SJCRH30 (cell line): Measurements from ENCODE around the gene ITLN2. TPM values are rescaled to one million over a fixed set of nuclear protein-coding genes. Genes with fewer than 3 reads are reported as not detected.
"Not testable (repeated sequence)": the region's sequence is repeated elsewhere in the genome, so short reads cannot be mapped to it uniquely, and the experiment has no call there.

Source experiments
- DNase-seq, 2 experiments: peaks; one replicate each; pipeline ENCODE4 v3.0.0-alpha.2; 2015 to 2020
- H3K27ac ChIP-seq: fragments of 250-450 bp; sonication (Bioruptor Pico); 2 replicates; pipeline ENCODE4 v1.5.1; 2020; ENCODE audit warnings: mild to moderate bottlenecking, moderate library complexity
- H3K27me3 ChIP-seq: fragments of 250-450 bp; sonication (Bioruptor Pico); 2 replicates; pipeline ENCODE4 v1.5.1; 2020; ENCODE audit warnings: mild to moderate bottlenecking, moderate library complexity
- H3K36me3 ChIP-seq: fragments of 250-450 bp; sonication (Bioruptor Pico); 2 replicates; pipeline ENCODE4 v1.5.1; 2020; ENCODE audit warnings: mild to moderate bottlenecking, moderate library complexity
- H3K4me1 ChIP-seq: fragments of 250-450 bp; sonication (Bioruptor Pico); 2 replicates; pipeline ENCODE4 v1.5.1; 2020; ENCODE audit warnings: mild to moderate bottlenecking, moderate library complexity
- H3K4me3 ChIP-seq: fragments of 250-450 bp; sonication (Bioruptor Pico); 2 replicates; pipeline ENCODE4 v1.5.1; 2020; ENCODE audit warnings: mild to moderate bottlenecking, moderate library complexity
- H3K9me3 ChIP-seq: fragments of 250-450 bp; sonication (Bioruptor Pico); replicated peaks from 2 replicates; pipeline ENCODE4 v1.5.1; 2020; ENCODE audit warnings: mild to moderate bottlenecking, moderate library complexity
- total RNA-seq: library from RNA; depleted of rRNA; stranded (reverse); fragments of >200 nt; shearing (Covaris generic); gene quantifications from 2 replicates; pipeline ENCODE4 v1.2.3, GENCODE V29; 2014

ITLN2 gene
- total RNA-seq, 1 experiment from 2014 or later = not detected

DNA sequence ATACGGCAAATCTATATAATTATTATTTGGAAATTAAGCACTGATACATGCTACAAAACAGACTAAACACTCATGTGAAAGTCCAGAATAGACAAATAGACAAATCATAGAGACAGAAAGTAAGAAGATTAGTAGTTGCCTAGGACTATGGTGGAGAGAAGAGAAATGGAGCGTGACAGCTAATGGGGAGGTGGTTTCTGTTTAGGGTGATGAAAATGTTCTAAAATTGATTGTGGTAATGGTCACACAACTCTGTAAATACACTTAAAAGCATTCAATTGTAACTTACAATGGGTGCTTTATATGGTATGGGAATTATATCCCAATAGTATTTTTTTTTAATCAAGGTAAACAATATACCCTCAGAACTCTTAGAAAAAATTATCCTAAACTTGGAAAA lies 20.4 kb upstream of the ITLN2 start:
- no peaks in the 10 kb centered on the region for H3K27me3 ChIP-seq
- no peaks in the 10 kb centered on the region for H3K4me1 ChIP-seq
- no peak for DNase-seq
- no peak overlapping the region for H3K4me3 ChIP-seq
- no peaks in the 10 kb centered on the region for H3K36me3 ChIP-seq
- no peaks in the 10 kb centered on the region for H3K9me3 ChIP-seq
- no peak overlapping the region for H3K27ac ChIP-seq

DNA sequence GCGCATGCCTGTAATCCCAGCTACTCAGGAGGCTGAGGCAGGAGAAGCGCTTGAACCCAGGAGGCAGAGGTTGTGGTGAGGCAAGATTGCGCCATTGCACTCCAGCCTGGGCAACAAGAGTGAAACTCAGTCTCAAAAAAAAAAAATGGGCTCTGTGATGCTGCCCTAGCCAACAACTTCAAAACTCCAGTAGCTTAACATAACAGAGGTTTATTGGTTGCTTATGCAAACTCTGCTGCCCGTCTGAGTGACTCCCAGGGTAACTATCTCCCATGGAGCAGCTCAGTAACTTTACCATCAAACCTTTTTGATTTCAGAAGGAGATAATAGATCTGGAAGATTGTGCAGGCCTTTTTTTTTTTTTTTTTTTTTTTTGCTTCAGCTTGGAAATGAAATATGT lies 18.9 kb upstream of the ITLN2 start:
- Histone ChIP-seq H3K36me3 (no peaks in the 10 kb centered on the region), H3K27ac (no peak overlapping the region), H3K27me3 (no peaks in the 10 kb centered on the region), H3K4me3 (no peak overlapping the region), H3K9me3 (no peaks in the 10 kb centered on the region), H3K4me1 (no peaks in the 10 kb centered on the region)
- DNase-seq = no peak

DNA sequence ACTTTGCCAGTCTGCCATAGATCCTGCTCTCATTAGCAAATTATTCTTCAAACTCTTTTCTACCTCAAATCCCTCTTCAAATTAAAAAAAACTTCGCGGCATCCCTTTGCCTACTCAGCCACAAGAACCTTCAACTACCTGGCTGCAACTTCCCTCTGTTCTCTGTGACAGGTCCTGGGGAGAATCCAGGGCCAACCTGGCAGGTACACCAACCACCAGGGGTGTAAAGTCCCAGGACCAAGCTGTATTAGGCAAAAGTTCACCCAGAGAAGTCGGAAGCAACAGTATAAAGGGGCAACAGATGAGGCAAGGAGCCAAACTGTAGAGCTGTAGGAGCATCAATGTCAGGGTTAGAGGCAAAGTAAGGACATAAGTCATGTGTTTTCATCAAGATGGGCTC lies 18.3 kb upstream of the ITLN2 start:
- Histone ChIP-seq H3K4me1 (no peaks in the 10 kb centered on the region), H3K4me3 (no peak overlapping the region), H3K9me3 (no peaks in the 10 kb centered on the region), H3K27ac (no peak overlapping the region), H3K27me3 (no peaks in the 10 kb centered on the region), H3K36me3 (no peaks in the 10 kb centered on the region)
- DNase-seq = no peak

DNA sequence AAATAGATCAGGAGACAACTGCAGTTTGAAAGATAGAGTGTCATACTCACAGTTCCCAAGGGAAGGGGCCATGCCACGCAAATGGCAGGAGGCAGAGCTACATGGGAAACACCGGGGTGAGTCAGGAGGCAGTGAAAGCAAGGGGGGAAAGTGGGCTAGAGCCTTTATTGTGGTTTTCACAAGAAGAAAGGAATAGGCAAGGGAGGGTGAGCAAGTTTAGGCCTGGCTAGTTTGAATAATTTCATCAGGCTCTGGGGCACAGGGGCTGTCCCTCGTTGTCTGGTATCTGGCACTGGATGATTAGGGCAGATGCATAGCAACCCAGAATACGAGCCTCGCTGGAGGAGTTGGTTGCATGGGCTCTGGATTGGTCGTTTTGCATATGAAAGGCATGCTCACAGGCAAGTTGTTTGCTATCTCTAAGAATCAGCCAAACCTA lies 17.0 kb upstream of the ITLN2 start:
- no peak overlapping the region for H3K27ac ChIP-seq
- no peaks in the 10 kb centered on the region for H3K27me3 ChIP-seq
- no peaks in the 10 kb centered on the region for H3K4me1 ChIP-seq
- DNase-seq = no peak
- no peaks in the 10 kb centered on the region for H3K36me3 ChIP-seq
- H3K4me3 ChIP-seq = no peak overlapping the region
- H3K9me3 ChIP-seq = no peaks in the 10 kb centered on the region

DNA sequence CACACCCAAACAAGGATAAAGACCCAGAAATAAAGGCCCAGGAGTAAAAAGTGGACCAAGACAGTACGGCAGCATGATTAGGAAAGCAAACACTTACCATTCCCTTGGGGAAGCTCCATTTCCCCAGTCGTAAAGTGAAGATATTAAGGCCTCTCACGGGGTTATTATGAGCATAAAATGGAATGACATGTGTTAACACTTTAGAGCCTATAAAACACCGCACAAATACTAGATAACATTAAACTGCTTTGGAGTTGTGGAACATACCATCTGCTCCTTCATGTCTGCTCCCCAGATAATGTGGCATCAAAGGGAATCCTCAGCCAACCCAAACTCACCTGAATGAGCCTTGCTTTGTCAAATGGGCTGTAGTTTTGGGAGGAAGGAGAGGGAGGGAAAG lies 8.9 kb upstream of the ITLN2 start:
- DNase-seq = no peak
- no peaks in the 10 kb centered on the region for H3K4me1 ChIP-seq
- H3K9me3 ChIP-seq = no peaks in the 10 kb centered on the region
- H3K27ac ChIP-seq = no peak overlapping the region
- no peak overlapping the region for H3K4me3 ChIP-seq
- no peaks in the 10 kb centered on the region for H3K27me3 ChIP-seq
- no peaks in the 10 kb centered on the region for H3K36me3 ChIP-seq

DNA sequence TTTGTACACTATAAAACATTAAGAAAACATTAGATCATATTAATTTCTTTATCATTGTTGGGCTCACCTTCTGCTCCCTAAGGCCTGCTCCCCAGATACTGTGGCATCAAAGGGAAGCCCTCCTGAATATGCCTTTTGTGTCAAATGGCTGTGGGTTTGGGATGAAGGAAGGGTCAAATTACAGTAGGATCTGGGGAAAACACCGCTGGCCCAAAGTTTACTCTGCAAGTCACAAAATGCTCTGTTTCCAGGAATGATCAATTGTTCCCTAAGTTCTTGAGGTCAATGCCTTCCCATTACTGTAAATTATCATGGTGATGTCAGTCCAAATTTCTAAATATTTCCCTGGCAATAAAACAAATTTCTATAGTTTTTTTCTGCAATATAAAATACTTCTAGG lies 6.8 kb upstream of the ITLN2 start:
- Histone ChIP-seq H3K9me3 (no peaks in the 10 kb centered on the region), H3K4me1 (no peaks in the 10 kb centered on the region), H3K4me3 (no peak overlapping the region), H3K27me3 (no peaks in the 10 kb centered on the region), H3K27ac (no peak overlapping the region), H3K36me3 (no peaks in the 10 kb centered on the region)
- DNase-seq = no peak

DNA sequence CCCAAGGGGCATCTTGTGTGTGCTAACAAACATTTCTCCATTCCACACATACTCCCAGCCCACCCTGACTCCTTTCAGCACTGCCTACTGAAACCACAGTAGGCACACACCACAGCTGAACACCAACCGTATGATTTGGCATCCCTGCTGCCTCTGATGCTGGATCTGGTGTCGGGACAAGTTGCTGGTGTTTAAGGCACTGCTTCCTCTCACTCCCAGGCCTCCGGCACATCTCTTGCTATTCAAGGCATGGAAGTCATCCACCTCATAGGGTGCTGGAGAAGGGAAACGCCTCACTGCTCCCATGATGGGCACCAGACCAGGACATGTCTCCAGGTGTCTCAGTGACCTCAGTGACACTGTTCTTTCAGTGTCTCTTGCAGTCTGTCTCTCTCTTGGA lies 2.4 kb upstream of the ITLN2 start:
- DNase-seq = peak in 1 of 2 experiments; percentile 7
- Histone ChIP-seq H3K27ac (no peak overlapping the region), H3K27me3 (no peaks in the 10 kb centered on the region), H3K4me1 (no peaks in the 10 kb centered on the region), H3K9me3 (no peaks in the 10 kb centered on the region), H3K36me3 (no peaks in the 10 kb centered on the region), H3K4me3 (no peak overlapping the region)

DNA sequence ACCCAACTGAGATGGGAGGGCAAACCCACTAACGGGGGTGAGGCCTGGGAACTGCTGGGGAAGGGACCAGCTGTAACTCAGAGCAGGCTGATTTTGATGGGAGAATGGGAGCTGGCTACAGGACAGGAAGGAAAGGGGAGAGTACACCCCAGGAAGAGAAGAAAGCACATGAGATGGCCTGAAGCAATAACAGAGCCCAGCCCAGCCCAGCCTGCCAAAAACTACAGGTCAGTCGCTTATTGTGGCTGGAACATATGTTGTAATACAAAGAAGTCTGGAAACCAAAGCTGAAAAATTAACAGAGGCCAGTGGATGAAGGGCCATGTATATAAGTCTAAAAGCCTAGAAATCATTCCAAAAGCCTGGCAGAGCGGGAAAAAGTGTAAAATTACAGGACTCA lies 1.6 kb downstream of the ITLN2 start:
- no peaks in the 10 kb centered on the region for H3K27me3 ChIP-seq
- no peak overlapping the region for H3K27ac ChIP-seq
- H3K36me3 ChIP-seq = no peaks in the 10 kb centered on the region
- DNase-seq = no peak
- H3K9me3 ChIP-seq = no peaks in the 10 kb centered on the region
- H3K4me3 ChIP-seq = no peak overlapping the region
- H3K4me1 ChIP-seq = no peaks in the 10 kb centered on the region

DNA sequence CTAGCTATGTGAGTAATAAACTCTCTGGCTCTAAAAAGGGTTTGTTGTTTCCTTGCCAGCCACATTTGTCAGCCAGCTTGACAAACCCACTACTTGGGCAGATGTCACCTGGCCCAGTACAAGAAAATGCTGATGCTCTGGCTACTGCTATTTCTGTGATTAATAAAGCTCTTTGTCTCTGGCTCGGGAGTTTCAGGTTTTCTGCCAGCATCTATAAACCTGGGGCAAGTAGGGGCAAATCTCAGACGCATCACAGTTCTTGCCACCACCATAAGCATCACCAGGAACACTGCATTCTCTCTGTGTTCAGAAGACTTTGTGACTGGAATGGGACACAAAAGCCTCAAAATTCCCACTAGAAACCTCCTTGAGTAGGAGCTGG lies 2.5 kb downstream of the ITLN2 start:
- no peaks in the 10 kb centered on the region for H3K27me3 ChIP-seq
- H3K27ac ChIP-seq = no peak overlapping the region
- H3K9me3 ChIP-seq = no peaks in the 10 kb centered on the region
- no peak overlapping the region for H3K4me3 ChIP-seq
- no peaks in the 10 kb centered on the region for H3K4me1 ChIP-seq
- no peaks in the 10 kb centered on the region for H3K36me3 ChIP-seq
- no peak for DNase-seq

DNA sequence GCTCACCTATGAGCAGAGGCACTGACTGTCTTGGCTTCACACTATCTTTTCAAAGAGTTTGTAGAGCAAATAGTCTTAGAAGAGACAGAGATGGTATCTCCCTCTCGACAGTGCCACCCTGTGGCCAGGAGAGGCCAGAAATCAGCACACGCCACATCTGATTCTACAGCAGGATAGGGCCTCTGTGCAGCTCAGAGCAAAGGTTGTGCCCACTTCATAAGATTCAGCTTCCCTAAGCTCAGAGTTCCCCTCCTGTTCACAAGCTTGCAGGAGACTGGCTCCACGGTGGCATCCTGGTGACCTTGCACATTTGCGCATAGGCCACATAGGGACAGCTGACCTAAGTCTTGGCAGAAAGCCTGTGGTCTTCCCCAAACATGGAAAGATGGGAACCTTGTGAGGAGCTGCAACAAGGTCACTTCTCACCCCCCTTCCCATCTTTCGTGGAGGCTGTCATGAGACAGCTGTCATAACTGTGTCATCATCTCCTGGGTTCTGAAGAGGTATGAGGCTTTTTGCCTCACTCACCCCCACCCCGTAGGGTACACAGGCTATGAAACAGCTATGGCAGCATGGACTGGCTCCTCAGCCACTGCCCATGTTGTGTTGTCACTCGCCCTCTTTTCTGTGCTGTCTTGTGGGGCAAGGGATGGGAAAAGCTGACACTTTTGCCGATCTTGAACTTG lies 3.0 kb downstream of the ITLN2 start:
- no peaks in the 10 kb centered on the region for H3K4me1 ChIP-seq
- H3K9me3 ChIP-seq = no peaks in the 10 kb centered on the region
- no peaks in the 10 kb centered on the region for H3K36me3 ChIP-seq
- H3K4me3 ChIP-seq = no peak overlapping the region
- no peaks in the 10 kb centered on the region for H3K27me3 ChIP-seq
- H3K27ac ChIP-seq = no peak overlapping the region
- peak; percentile 14 to 58 for DNase-seq

DNA sequence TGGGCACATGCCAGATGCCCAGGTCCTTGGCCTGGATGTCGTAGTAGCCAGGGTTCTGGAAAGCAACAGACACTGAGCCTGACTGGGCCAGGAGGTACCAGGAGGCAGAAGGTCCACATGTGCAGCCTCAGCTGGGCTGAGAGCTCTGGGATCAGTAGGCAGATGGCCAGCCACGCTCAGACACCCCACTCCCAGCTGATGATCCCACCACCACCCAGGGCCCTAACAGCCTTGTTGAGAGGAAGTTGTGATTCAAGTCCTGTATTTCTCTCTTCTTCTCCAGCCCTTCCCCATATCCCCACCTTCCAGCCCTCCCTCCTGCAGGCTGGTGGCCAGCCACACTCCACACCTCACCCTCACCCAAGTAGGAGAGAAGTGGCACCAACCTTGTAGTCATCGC lies 4.0 kb downstream of the ITLN2 start:
- H3K9me3 ChIP-seq = no peaks in the 10 kb centered on the region
- no peaks in the 10 kb centered on the region for H3K27me3 ChIP-seq
- H3K4me1 ChIP-seq = no peaks in the 10 kb centered on the region
- H3K27ac ChIP-seq = no peak overlapping the region
- H3K36me3 ChIP-seq = no peaks in the 10 kb centered on the region
- no peak overlapping the region for H3K4me3 ChIP-seq
- no peak for DNase-seq

DNA sequence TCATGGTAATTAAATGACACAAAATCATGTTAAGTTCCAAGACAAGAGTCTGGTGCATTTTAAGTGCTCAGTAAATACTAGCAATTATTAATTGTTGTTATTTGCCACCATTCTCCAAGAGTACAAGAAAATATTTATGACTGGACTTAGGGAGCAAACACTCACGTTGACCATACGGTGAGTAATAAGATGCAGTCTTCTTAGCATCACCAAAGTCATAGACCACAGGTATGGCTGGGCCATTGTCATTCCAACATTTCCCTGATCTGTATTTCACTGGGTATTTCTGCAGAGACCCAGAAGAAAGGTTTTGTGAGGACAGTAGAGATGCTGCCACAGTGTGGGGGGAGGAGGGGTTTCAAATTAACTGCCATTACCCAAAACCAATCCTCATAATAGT lies 4.7 kb downstream of the ITLN2 start:
- Histone ChIP-seq H3K27me3 (0 out of 2 replicates have a peak, but pooled peaks cover 4% of the 10 kb centered on the region), H3K27ac (no peak overlapping the region), H3K4me3 (no peak overlapping the region), H3K36me3 (no peaks in the 10 kb centered on the region), H3K4me1 (no peaks in the 10 kb centered on the region), H3K9me3 (no peaks in the 10 kb centered on the region)
- no peak for DNase-seq

DNA sequence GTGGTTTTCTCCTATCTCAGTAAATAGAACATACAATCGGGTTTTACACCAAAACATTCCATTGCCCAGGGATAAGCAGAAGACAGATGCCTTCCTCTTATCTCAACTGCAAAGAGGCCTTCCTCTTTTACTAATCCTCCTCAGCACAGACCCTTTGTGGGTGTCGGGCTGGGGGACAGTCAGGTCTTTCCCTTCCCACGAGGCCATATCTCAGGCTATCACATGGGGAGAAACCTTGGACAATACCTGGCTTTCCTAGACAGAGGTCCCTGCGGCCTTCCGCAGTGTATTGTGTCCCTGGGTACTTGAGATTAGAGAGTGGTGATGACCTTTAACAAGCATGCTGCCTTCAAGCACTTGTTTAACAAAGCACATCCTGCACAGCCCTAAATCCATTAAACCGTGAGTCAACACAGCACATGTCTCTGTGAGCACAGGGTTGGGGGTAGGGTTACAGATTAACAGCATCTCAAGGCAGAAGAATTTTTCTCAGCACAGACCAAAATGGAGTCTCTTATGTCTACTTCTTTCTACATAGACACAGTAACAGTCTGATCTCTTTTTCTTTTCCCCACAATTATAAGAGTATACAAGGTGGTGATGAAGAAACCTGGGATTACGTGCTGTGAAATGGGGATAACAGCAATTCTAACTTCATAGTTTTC lies 5.3 kb downstream of the ITLN2 start:
- not testable (repeated sequence) for H3K9me3 ChIP-seq, H3K27me3 ChIP-seq, H3K27ac ChIP-seq, H3K36me3 ChIP-seq, DNase-seq, H3K4me3 ChIP-seq, H3K4me1 ChIP-seq

DNA sequence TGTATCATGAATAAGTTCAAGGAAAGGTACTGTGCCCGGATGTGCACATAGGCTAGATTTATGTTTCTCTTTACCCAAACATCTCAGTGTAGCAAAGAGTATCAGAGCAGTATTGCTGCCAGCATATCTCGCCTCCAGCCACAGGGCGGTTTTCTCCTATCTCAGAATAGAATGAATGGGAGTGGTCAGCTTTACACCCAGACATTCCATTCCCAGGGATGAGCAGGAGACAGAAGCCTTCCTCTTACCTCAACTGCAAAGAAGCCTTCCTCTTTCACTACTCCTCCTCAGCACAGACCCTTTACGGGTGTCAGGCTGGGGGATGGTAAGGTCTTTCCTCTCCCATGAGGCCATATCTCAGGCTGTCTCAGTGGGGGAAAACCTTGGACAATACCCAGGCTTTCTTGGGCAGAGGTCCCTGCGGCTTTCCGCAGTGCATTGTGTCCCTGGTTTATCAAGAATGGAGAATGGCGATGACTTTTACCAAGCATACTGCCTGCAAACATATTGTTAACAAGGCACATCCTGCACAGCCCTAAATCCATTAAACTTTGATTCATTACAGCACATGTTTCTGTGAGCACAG lies 7.3 kb downstream of the ITLN2 start:
- DNase-seq, H3K27ac ChIP-seq, H3K36me3 ChIP-seq, H3K27me3 ChIP-seq, H3K4me1 ChIP-seq, H3K9me3 ChIP-seq, H3K4me3 ChIP-seq: not testable (repeated sequence)

DNA sequence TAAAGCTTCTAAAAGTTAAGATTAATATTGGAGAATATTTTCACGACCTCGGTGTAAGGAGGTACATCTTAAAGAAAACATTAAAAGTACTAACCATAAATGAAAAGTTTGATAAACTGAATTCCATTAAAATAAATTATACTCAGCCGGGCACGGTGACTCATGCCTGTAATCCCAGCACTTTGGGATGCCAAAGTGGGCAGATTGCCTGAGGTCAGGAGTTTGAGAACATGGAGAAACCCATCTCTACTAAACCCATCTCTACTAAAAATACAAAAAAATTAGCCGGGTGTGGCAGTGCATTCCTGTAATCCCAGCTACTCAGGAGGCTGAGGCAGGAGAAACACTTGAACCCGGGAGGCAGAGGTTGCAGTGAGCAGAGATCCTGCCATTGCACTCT lies 8.7 kb downstream of the ITLN2 start:
- H3K4me3 ChIP-seq, DNase-seq, H3K9me3 ChIP-seq, H3K36me3 ChIP-seq, H3K27me3 ChIP-seq, H3K27ac ChIP-seq, H3K4me1 ChIP-seq: not testable (repeated sequence)

DNA sequence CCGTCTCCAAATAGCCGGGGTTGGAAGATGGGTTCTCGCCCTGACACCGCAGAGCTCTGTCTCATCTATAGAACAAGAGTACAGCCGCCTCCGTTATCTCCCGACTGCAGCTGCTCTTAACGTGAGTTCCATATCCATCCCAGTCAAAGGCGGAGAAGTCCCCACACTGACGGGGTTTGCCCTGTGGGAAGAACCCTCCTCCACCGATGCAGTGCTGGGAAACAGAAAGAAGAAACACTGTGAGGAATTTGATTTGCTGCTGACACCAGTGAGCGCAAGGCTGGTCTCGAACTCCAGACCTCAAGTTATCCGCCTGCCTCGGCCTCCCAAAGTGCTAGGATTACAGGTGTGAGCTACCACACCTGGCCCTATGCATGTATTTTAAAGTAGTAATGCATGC lies 9.5 kb downstream of the ITLN2 start:
- Histone ChIP-seq H3K9me3 (no peaks in the 10 kb centered on the region), H3K27ac (no peak overlapping the region), H3K4me3 (no peak overlapping the region), H3K4me1 (no peaks in the 10 kb centered on the region), H3K36me3 (no peaks in the 10 kb centered on the region), H3K27me3 (0 out of 2 replicates have a peak, but pooled peaks cover 4% of the 10 kb centered on the region)
- no peak for DNase-seq
